Measurements from ENCODE around the gene DNAJC5. TPM values are rescaled to one million over a fixed set of nuclear protein-coding genes. Genes with fewer than 3 reads are reported as not detected.

Gene DNAJC5
- total RNA-seq, 2 experiments from 2014 or later: 48.3 to 49.2 TPM

DNA sequence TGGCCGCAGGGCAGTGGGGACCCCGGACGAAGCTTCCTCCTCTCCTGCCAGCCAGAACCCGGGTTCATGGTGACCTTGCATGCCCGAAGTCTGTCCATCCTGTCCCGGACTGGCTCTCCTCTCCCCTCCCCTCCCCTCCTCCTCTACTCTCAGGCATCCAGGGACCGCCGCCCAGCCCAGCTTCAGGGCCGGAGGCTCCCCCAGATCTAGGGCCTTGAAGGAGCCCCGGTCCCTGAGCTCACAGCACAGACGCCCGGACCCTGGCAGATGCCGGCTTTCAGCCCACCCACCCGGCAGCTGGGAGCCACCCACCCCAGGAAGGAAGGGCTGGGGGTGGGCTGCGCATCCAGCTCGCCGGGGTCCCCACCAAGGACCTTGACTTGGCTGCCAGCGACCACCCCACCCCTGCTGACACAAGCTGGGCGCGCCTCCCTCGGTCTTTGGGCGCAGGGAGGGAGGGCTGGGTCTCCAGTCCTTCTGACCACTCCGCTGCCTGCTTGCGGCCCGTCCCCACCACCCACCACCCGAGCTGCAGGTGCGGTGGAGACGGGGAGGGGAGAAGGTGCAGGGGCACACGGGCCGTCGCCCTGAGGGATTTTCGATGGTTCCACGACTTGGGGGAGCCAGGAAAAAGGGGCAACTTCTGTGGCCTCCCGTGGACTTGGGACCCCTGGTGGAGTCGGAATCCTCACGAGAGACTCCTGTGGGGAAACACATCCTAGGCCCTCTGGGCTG lies 39.4 kb upstream of the DNAJC5 start:
- peaks cover 22% of the 10 kb centered on the region for H3K4me1 Mint-ChIP-seq
- no peaks in the 10 kb centered on the region for H3K9me3 Mint-ChIP-seq
- H3K27me3 Mint-ChIP-seq: peaks cover 4% of the 10 kb centered on the region
- DNase-seq (no peak), ATAC-seq (ENCODE audit: low read depth) (no peak)
- POLR2A ChIA-PET: interaction anchor here (0.5 to 1.1 kb wide), 5 partner anchors 10 to 198 kb away, joined by 3 to 9 read pairs (median 3); no protein-coding TSS in a partner anchor
- H3K4me3 Mint-ChIP-seq: no peak overlapping the region
- no peaks in the 10 kb centered on the region for H3K36me3 Mint-ChIP-seq
- no peak overlapping the region for H3K27ac Mint-ChIP-seq

DNA sequence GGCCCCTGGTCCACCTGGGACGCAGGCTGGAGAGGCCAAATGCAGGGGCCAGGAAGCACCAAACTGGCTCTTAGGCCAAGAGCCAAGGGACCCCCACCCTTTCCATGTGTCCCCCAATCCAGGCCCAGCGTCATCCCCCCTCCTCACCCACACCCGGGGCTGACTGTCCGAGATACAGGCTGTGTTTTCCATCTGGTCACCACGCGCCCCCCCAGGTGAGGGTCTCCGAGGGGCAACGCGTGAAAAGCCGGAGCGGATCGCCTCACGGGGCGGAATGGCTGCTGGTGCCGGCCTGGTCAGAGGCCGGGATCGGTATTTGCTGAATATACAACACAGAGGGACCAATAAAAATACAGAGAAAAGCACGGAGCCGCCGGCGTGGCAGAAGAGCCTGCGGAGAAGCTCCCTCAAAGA lies 38.8 kb upstream of the DNAJC5 start:
- DNase-seq: no peak
- Mint-ChIP-seq H3K27me3 (peaks cover 4% of the 10 kb centered on the region), H3K9me3 (no peaks in the 10 kb centered on the region), H3K36me3 (peaks cover 4% of the 10 kb centered on the region), H3K4me1 (peaks cover 17% of the 10 kb centered on the region), H3K27ac (no peak overlapping the region), H3K4me3 (no peak overlapping the region)
- POLR2A ChIA-PET: interaction anchor here (0.6 to 1.1 kb wide), 2 partner anchors 23 to 198 kb away, joined by 3 read pairs; no protein-coding TSS in a partner anchor
- ATAC-seq (ENCODE audit: low read depth): no peak

DNA sequence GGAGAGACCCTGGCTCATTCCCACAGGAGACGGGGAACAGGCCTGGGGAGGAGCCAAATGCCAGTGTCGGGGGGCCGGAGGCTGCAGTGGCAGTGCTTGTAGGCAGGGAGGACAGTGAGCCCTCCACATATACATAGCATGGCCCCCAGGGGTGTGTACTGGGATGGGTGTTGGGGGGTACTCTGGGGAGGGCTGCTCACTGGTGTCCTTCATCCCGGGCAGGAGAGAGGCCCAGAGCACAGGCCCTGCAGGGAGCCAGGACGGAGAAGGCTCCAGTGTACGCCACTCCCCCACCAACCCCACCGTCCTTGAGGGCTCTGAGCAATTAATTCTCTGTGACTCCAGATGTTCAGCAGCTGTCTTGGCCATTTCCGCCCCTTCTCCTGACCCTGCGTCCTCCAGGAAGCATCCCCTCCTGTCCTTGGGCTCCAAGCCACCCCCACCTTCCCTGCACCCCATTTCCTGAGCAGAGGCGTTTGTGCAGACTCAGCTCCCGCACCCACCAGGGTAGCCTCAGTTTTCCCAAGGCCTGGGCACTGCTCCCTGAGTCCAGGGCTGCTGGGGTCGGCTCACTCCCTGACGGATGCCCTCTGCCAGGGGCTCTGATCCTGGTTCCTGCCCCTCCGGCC lies 37.0 kb upstream of the DNAJC5 start:
- POLR2A ChIA-PET: interaction anchor here (0.9 kb wide), 1 partner anchor 337 kb away, joined by 3 read pairs; the partner anchor contains the start of gene PPDPF
- peak; percentile 5 for ATAC-seq (ENCODE audit: low read depth)
- peaks cover 4% of the 10 kb centered on the region for H3K36me3 Mint-ChIP-seq

DNA sequence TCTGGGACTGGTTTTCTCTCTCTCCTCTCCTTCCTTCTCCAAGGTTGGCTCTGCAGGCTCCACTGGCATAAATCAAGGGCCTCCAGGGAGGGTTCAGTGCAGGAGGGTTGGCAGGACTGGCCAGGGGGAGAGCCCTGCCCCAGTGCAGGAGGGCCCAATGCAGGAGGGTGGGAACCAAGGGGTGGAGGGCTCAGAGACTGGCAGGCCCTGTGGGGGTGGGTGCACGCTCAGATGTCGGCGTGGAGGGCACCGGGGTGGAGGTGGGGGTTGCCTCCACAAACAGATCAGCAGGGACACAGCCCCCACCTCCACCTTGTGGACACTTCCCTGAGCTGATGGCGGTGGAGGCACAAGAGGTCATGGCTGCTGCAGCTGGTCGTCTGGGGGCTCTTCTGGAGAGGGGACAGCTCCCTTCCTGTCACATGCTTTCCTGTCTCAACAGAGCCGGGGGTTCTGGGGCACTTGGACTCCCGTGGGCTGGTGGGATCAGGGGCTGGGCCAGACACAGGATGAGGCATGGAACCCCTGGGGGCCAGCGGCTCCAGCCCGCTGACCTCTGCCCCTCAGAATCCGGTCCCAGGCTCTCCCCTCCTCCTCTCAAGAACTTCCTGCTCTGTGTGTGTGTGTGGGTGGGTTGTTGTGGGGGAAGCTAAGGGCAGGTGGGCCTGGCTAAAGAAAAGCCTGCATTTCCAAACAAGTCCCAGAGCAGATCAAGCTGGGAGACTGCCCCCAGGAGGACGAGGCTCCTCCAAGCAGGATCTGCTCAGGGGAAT lies 36.3 kb upstream of the DNAJC5 start:
- DNase-seq (no peak), ATAC-seq (ENCODE audit: low read depth) (peak; percentile 41)
- Mint-ChIP-seq H3K9me3 (no peaks in the 10 kb centered on the region), H3K4me1 (peaks cover 18% of the 10 kb centered on the region), H3K27me3 (no peaks in the 10 kb centered on the region), H3K27ac (peak overlapping the region; percentile 87), H3K36me3 (peaks cover 7% of the 10 kb centered on the region), H3K4me3 (peak overlapping the region; percentile 58)
- POLR2A ChIA-PET: interaction anchor here (0.9 kb wide), 1 partner anchor 338 kb away, joined by 3 read pairs; the partner anchor contains the start of gene PPDPF

More for the DNA sequence above, 37.0 kb upstream of the DNAJC5 start:
- DNase-seq: no peak
- H3K27ac Mint-ChIP-seq: no peak overlapping the region
- no peaks in the 10 kb centered on the region for H3K9me3 Mint-ChIP-seq
- peaks cover 11% of the 10 kb centered on the region for H3K4me1 Mint-ChIP-seq
- H3K4me3 Mint-ChIP-seq: no peak overlapping the region
- no peaks in the 10 kb centered on the region for H3K27me3 Mint-ChIP-seq

DNA sequence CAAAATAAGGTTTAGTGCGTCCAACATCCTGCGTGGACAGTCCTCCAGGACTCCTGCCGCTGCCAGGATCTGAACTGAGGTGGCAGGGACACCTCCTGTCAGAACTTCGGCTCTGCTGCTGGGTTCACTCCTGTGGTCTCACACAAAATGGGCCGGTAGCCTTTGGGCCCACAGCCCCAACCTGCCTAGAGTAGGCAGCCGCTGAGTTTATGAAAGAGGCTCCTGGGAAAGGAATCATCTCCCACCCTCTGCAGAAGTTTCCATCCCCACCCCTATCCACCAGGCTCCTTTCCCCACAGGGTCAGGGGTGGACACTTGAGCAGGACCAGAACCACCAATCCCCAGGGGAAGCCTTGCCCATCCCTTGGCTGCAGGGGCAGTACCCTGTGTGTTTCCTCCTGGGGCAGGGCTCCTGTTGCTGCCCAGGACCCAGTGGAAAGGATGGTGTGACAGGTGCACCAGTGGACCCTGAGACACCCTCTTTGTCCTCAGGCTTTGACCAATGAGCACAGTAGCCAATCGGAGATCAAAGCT lies 35.7 kb upstream of the DNAJC5 start:
- POLR2A ChIA-PET: interaction anchor here (0.9 kb wide), 1 partner anchor 338 kb away, joined by 3 read pairs; the partner anchor contains the start of gene PPDPF
- Mint-ChIP-seq H3K27me3 (no peaks in the 10 kb centered on the region), H3K4me1 (peaks cover 21% of the 10 kb centered on the region), H3K9me3 (no peaks in the 10 kb centered on the region), H3K36me3 (peaks cover 7% of the 10 kb centered on the region), H3K4me3 (peak overlapping the region; percentile 58), H3K27ac (peak overlapping the region; percentile 87)
- ATAC-seq (ENCODE audit: low read depth) (no peak), DNase-seq (no peak)

DNA sequence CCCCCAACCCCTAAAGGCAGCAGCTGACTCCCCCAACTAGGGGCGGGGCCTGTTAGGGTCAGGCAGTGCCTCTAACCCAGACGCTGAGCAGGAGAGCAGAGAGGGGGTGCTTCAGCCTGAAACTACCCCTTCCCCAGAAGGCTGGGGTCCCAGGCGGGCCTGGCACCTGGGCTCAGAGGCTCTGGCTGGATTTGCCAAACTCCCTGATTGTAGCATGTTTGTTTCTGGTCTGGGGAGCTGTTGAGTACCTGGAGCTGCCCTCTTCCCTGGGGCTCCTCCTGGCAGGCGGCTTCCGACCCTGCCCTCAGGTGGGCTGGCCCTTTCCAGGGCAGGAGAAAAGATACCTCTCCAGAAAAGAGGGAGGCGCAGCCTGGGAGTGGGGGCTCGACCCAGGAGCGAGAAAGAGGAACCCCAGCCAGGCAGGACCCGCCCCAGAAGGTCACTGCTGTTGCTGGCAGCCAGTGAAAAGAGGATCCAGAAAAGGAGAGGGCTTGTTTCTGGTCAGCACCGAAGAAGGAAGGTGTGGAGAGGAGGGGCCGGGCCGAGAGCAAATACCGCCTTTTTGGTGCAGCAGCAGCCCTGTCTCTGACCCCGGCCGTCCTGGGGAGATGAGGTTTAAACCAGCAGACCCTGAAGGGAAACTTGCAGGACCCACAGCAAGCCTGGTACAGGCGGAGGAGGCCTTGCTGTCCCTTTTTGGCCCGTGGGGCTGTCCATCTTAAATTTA lies 34.4 kb upstream of the DNAJC5 start:
- no peaks in the 10 kb centered on the region for H3K9me3 Mint-ChIP-seq
- no peaks in the 10 kb centered on the region for H3K27me3 Mint-ChIP-seq
- peaks cover 22% of the 10 kb centered on the region for H3K4me1 Mint-ChIP-seq
- ATAC-seq (ENCODE audit: low read depth) (no peak), DNase-seq (no peak)
- POLR2A ChIA-PET: no interaction called here
- no peak overlapping the region for H3K27ac Mint-ChIP-seq
- peaks cover 8% of the 10 kb centered on the region for H3K36me3 Mint-ChIP-seq
- H3K4me3 Mint-ChIP-seq: no peak overlapping the region

DNA sequence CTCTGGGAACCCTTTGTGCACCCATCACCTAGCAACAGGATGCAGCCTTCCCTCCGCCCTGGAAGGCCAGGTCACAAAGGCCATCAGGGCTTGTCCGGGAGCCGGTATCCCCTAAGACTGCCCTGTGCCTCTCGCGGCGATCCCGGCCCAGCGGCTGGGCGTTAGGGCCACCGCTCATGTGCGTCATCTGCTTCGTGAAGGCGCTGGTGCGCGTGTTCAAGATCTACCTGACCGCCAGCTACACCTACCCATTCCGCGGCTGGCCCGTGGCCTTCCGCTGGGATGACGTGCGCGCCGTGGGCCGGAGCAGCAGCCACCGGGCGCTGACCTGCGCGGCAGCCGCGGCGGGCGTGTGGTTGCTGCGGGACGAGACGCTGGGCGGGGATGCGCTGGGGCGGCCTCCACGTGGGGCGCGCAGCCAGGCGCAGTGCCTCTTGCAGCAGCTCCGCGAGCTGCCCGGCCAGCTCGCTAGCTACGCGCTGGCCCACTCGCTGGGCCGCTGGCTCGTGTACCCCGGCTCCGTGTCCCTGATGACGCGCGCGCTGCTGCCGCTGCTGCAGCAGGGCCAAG lies 33.5 kb upstream of the DNAJC5 start, which contains the start of gene ABHD16B:
ABHD16B (plus strand) TSS at position 134 of the 570 bp plus-strand sequence; CDS start at position 177, 43 bp downstream.
- Mint-ChIP-seq H3K9me3 (no peaks in the 10 kb centered on the region), H3K4me3 (no peak within 1 kb of the TSS), H3K4me1 (peaks cover 27% of the 10 kb centered on the region), H3K36me3 (peaks cover 8% of the 10 kb centered on the region), H3K27ac (no peak within 1 kb of the TSS), H3K27me3 (no peaks in the 10 kb centered on the region)
- DNase-seq (no peak), ATAC-seq (ENCODE audit: low read depth) (no peak)
- POLR2A ChIA-PET: interaction anchor here (1.2 kb wide), 1 partner anchor 14 kb away, joined by 4 read pairs; no protein-coding TSS in a partner anchor

DNA sequence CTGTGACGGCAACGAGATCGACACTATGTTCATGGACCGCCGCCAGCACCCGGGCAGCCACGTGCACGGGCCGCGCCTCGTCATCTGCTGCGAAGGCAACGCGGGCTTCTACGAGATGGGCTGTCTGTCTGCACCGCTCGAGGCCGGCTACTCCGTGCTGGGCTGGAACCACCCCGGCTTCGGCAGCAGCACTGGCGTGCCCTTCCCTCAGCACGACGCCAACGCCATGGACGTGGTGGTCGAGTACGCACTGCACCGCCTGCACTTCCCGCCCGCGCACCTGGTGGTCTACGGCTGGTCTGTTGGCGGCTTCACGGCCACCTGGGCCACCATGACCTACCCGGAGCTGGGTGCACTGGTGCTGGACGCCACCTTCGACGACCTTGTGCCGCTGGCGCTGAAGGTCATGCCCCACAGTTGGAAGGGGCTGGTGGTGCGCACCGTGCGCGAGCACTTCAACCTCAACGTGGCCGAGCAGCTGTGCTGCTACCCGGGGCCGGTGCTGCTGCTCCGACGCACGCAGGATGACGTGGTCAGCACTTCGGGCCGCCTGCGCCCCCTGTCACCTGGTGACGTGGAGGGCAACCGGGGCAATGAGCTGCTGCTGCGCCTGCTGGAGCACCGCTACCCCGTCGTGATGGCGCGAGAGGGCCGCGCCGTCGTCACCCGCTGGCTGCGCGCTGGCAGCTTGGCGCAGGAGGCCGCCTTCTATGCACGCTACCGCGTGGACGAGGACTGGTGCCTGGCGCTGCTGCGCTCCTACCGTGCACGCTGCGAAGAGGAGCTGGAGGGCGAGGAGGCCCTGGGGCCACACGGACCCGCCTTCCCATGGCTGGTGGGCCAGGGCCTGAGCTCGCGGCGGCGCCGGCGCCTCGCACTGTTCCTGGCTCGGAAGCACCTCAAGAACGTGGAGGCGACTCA lies 32.7 kb upstream of the DNAJC5 start:
- Mint-ChIP-seq H3K36me3 (peaks cover 8% of the 10 kb centered on the region), H3K27ac (no peak overlapping the region), H3K4me1 (peaks cover 25% of the 10 kb centered on the region), H3K4me3 (no peak overlapping the region), H3K27me3 (no peaks in the 10 kb centered on the region), H3K9me3 (no peaks in the 10 kb centered on the region)
- DNase-seq: no peak
- ATAC-seq (ENCODE audit: low read depth): no peak
- POLR2A ChIA-PET: interaction anchor here (1.2 kb wide), 1 partner anchor 14 kb away, joined by 4 read pairs; no protein-coding TSS in a partner anchor

DNA sequence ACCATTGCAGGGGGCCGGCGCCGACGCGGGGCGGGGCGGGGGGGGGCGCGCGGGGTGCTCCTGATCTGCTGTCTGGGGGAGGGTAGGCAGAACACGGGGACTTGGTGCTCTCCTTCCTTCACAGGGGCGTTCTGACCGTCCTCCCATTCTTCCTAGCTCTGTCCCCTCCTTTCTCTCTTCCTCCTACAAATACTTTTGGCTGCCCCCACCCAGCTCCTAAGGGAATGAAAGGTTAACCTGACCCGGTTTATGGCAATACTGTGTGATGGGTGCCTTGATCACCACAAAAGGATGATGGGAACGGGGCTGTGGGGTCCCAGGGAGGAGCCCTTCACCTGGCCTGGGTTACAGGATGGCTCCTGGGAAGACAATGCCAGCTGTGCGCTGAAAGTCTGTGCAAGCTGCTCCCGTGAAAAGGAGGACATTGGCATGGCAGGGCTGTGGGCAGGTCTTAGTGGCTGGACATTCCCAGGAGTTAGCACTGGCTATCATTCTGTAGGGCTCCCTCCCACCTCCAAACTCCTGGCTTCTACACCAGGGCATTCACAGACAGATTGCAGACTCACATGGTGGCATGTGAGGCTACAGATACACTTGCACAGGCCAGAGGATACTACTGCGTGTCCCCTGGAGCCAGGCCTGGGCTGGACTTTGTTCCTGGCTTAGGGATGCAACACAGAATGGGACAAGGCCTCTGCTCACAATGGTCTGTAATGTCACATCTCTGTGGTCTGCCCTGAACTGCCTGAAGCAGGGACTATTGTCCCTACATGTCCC lies 31.7 kb upstream of the DNAJC5 start:
- Mint-ChIP-seq H3K27me3 (no peaks in the 10 kb centered on the region), H3K4me1 (peaks cover 23% of the 10 kb centered on the region)
- POLR2A ChIA-PET: interaction anchor here (2.7 to 3.0 kb wide), 2 partner anchors 156 to 326 kb away, joined by 8 to 27 read pairs; partner anchors contain the start of genes ARFRP1, PTK6 and ZGPAT

DNA sequence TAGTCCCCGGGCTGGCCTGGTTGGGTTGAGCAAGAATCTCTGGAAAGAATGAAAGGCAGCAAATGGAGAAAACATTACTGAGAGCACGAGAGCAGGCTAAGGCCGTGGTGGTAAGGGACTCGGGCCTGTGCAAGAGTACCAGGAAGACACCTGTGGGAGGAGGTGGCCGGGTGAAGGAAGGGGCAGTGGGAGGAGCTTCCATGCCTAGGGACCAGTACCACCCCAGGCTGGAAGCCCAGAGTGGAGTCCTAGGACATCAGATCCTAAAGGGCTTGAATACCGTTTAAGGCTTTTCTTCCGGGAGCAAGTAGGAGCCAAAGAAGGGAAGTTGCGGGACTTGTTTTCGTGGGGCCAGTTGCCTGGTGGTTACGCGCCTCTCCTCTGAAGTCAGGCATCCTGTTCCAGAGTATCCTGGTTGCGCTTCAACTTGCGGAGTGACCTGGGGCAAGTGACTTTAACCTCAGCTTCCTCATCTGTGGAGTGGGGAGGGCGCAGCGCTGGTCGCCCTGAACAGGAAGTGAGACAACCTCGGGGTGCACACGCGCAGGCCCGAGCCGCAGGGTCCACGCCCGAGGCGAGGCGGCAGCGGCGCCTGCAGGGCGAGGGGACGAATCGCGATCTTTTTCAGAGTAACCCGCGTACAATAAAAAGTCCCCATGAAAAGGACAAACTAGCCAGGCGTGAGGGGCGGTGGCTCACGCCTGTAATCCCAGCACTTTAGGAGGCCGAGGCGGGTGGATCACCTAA lies 31.0 kb upstream of the DNAJC5 start:
- Mint-ChIP-seq H3K36me3 (peaks cover 8% of the 10 kb centered on the region), H3K9me3 (no peaks in the 10 kb centered on the region), H3K27me3 (no peaks in the 10 kb centered on the region), H3K4me1 (peaks cover 15% of the 10 kb centered on the region), H3K4me3 (peak overlapping the region; percentile 100), H3K27ac (peak overlapping the region; percentile 98)
- DNase-seq: peak; percentile 83
- peak; percentile 74 for ATAC-seq (ENCODE audit: low read depth)
- POLR2A ChIA-PET: interaction anchor here (1.1 to 3.0 kb wide), 7 partner anchors 114 to 343 kb away, joined by 3 to 27 read pairs (median 8); partner anchors contain the start of genes ARFRP1, GMEB2, LIME1 and PTK6

More for the DNA sequence above, 31.7 kb upstream of the DNAJC5 start:
- DNase-seq (no peak), ATAC-seq (ENCODE audit: low read depth) (no peak)
- Mint-ChIP-seq H3K27ac (peak overlapping the region; percentile 98), H3K9me3 (no peaks in the 10 kb centered on the region), H3K36me3 (peaks cover 8% of the 10 kb centered on the region), H3K4me3 (peak overlapping the region; percentile 100)
